ENCODE results near the gene BTF3.

DNA sequence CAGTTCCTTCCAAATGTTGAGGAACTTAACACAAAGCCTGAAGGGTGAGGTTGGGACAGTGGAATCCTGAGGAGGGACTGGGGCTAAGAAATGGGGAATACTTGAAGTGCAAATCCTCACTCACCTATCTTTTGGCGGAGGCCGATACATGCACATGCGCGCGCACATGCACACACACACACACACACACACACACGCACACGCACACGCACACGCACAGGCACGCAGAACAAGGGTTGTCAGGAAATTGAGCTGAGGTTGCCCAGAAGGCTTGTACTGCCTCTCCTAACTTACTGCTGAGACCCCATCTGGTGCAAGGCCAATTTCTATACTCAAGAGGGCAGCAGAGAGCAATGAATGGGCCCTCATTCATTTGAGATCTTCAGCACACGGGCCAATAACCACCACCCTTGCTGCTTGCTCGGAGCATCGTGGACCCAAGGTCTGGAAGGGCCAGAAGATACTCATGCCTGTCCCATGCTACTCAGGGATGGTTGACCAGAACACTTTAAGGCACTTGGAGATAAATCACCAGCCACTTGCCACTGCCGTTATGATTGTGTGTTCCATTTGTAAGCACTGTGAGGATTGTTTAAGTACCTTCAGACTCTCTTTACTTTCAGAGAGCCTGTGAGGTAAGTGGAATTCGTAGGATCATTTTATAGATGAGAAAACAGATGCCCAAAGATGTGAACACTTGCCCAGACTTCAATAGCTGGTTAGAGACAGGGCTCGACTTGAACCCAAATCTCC lies 21.5 kb downstream of the BTF3 start:
- TF ChIP-seq, protein P1, sequence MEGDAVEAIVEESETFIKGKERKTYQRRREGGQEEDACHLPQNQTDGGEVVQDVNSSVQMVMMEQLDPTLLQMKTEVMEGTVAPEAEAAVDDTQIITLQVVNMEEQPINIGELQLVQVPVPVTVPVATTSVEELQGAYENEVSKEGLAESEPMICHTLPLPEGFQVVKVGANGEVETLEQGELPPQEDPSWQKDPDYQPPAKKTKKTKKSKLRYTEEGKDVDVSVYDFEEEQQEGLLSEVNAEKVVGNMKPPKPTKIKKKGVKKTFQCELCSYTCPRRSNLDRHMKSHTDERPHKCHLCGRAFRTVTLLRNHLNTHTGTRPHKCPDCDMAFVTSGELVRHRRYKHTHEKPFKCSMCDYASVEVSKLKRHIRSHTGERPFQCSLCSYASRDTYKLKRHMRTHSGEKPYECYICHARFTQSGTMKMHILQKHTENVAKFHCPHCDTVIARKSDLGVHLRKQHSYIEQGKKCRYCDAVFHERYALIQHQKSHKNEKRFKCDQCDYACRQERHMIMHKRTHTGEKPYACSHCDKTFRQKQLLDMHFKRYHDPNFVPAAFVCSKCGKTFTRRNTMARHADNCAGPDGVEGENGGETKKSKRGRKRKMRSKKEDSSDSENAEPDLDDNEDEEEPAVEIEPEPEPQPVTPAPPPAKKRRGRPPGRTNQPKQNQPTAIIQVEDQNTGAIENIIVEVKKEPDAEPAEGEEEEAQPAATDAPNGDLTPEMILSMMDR (IDR thresholded peaks at IDR 0.05): peak; percentile 90
- no peak for TF ChIP-seq POLR2AphosphoS5 (IDR thresholded peaks at IDR 0.05; ENCODE audit: low read depth, low read length)

Measured in Panc1 (cell line).